Motor neuron (in vitro differentiated cells): ENCODE data around the gene CAPN11. TPM values are rescaled to one million over a fixed set of nuclear protein-coding genes. Genes with fewer than 3 reads are reported as not detected.

Experiments
- ATAC-seq, 8 experiments: fragments of 200-7000 bp; cut with Tn5 transposase; replicated peaks in 6 of 8; 2 replicates each; pipeline ENCODE4 v1.8.0; 2021; ENCODE audit warnings: mild to moderate bottlenecking in 8 of 8, moderate library complexity in 8 of 8
- H3K27ac ChIP-seq, 2 donors: fragments of 250-450 bp; sonication (Bioruptor Pico); 2 replicates each; pipeline ENCODE4 v1.9.0; 2021; ENCODE audit warnings: antibody characterized with exemption in 2 of 2, mild to moderate bottlenecking in 2 of 2, moderate library complexity in 1 of 2
- H3K4me1 ChIP-seq, 2 donors: fragments of 250-450 bp; sonication (Bioruptor Pico); replicated peaks in 1 of 2; 2 replicates each; pipeline ENCODE4 v1.6.1; 2021; ENCODE audit warnings: antibody characterized with exemption in 2 of 2, mild to moderate bottlenecking in 2 of 2, moderate library complexity in 1 of 2
- H3K4me3 ChIP-seq, 5 donors: fragments of 250-450 bp; sonication (Bioruptor Pico); 2 replicates each; pipeline ENCODE4 v1.9.0; 2021; ENCODE audit warnings: antibody characterized with exemption in 5 of 5, mild to moderate bottlenecking in 5 of 5, moderate library complexity in 4 of 5
- WGBS, 10 experiments: fragments of 450-650 bp; shearing (Covaris generic); methylation state at CpG; one replicate each; pipeline ENCODE4 v1.0.0; 2022; 5-methylcytosine and 5-hydroxymethylcytosine counted together
- in situ Hi-C, 9 experiments: fragments of 400-800 bp; cut with MboI; loops; one replicate each; pipeline ENCODE4 v1.15.0; 2021; ENCODE audit warnings: low sequenced_read_pairs in 9 of 9, low pct_unique_long_range_greater_than_20kb in 2 of 9; ENCODE audit not compliant: unreplicated experiment in 9 of 9
- total RNA-seq, 8 experiments: library from RNA; unstranded; fragments of 300-600 nt; gene quantifications; 2 replicates each; pipeline versions ENCODE4 v1.2.3 to v1.2.4, GENCODE V29; 2022

The CAPN11 gene
- total RNA-seq, 8 experiments from 2014 or later: 0.13 to 0.71 (median 0.20) TPM; not detected in 5

- Histone ChIP-seq H3K27ac (peak within 1 kb of the TSS in 1 of 2 donors; percentile 13), H3K4me1 (peaks cover 19 to 35% of the 10 kb centered on the region in 2 donors), H3K4me3 (no peak within 1 kb of the TSS)
- in situ Hi-C loops: no loop called here
- peak in 2 of 8 experiments; percentile 4 to 5 for ATAC-seq
- WGBS, 10 experiments: 0 to 80% (median 3%) methylated on average over 1 to 6 of the region's 7 CpGs; no CpG with 5 or more reads in 1 of the 10 experiments
Observed at GRCh38 chr6:44216677-44217331, 58.2 kb downstream of the CAPN11 start, which contains the start of gene MYMX. TSS of gene MYMX (plus strand) at chr6:44216926. CDS start at chr6:44217472, 546 bp downstream.

- in situ Hi-C loops: no loop called here
- Histone ChIP-seq H3K27ac (no peak overlapping the region), H3K4me1 (peaks cover 22 to 42% of the 10 kb centered on the region in 2 donors), H3K4me3 (no peak overlapping the region)
- no peak for ATAC-seq
- WGBS, 10 experiments: 13 to 90% (median 80%) methylated on average over 1 to 11 of the region's 16 CpGs; no CpG with 5 or more reads in 4 of the 10 experiments
Observed at GRCh38 chr6:44217332-44218143, 58.9 kb downstream of the CAPN11 start.

- Histone ChIP-seq H3K4me3 (peak overlapping the region; percentile 22 to 48 (median 36)), H3K27ac (peak overlapping the region; percentile 30 to 79), H3K4me1 (peaks cover 28 to 50% of the 10 kb centered on the region in 2 donors)
- in situ Hi-C loops: no loop called here
- 0 to 4% (median 0%) methylated on average over 1 to 5 of the region's 45 CpGs; no CpG with 5 or more reads in 7 of the 10 experiments for WGBS, 10 experiments
- ATAC-seq: peak; percentile 47 to 77 (median 73)
Observed at GRCh38 chr6:44219053-44219814, 60.6 kb downstream of the CAPN11 start.

GRCh38 chr6:44219815-44220784 is 61.5 kb downstream of the CAPN11 start:
- Histone ChIP-seq H3K4me1 (peaks cover 37 to 59% of the 10 kb centered on the region in 2 donors), H3K4me3 (peak overlapping the region; percentile 22 to 48 (median 36)), H3K27ac (peak overlapping the region; percentile 30 to 79)
- ATAC-seq: peak in 2 of 8 experiments; percentile 1 to 9
- in situ Hi-C loops: no loop called here
- 6 to 100% (median 82%) methylated on average over 2 to 13 of the region's 28 CpGs; no CpG with 5 or more reads in 1 of the 10 experiments for WGBS, 10 experiments

- in situ Hi-C loops: no loop called here
- Histone ChIP-seq H3K4me1 (peaks cover 45 to 67% of the 10 kb centered on the region in 2 donors), H3K4me3 (no peak overlapping the region), H3K27ac (no peak overlapping the region)
- 52 to 95% (median 89%) methylated on average over 1 to 4 of the region's 4 CpGs; no CpG with 5 or more reads in 5 of the 10 experiments for WGBS, 10 experiments
- no peak for ATAC-seq
Observed at GRCh38 chr6:44220913-44221290, 62.3 kb downstream of the CAPN11 start.

- WGBS, 10 experiments: 0 to 80% methylated on average over 1 of the region's 4 CpGs; no CpG with 5 or more reads in 8 of the 10 experiments
- Histone ChIP-seq H3K27ac (peak overlapping the region in 1 of 2 donors; percentile 71), H3K4me3 (peak overlapping the region in 2 of 5 donors; percentile 4 to 8), H3K4me1 (peaks cover 50 to 70% of the 10 kb centered on the region in 2 donors)
- in situ Hi-C loops: no loop called here
- peak; percentile 11 to 61 (median 38) for ATAC-seq
Observed at GRCh38 chr6:44221291-44221960, 62.8 kb downstream of the CAPN11 start.

- Histone ChIP-seq H3K4me1 (peaks cover 52 to 70% of the 10 kb centered on the region in 2 donors), H3K4me3 (peak overlapping the region in 1 of 5 donors; percentile 44), H3K27ac (peak overlapping the region in 1 of 2 donors; percentile 71)
- no peak for ATAC-seq
- WGBS, 10 experiments: 83% methylated on average over 1 of the region's 2 CpGs; no CpG with 5 or more reads in 9 of the 10 experiments
- in situ Hi-C loops: no loop called here
Observed at GRCh38 chr6:44221961-44222335, 63.3 kb downstream of the CAPN11 start.

GRCh38 chr6:44222486-44223318 is 64.1 kb downstream of the CAPN11 start:
- Histone ChIP-seq H3K27ac (peak overlapping the region; percentile 21 to 71), H3K4me3 (peak overlapping the region; percentile 35 to 67 (median 39)), H3K4me1 (peaks cover 60 to 71% of the 10 kb centered on the region in 2 donors)
- in situ Hi-C loops: no loop called here
- WGBS, 10 experiments: 0 to 38% (median 10%) methylated on average over 1 to 6 of the region's 26 CpGs; no CpG with 5 or more reads in 6 of the 10 experiments
- ATAC-seq: peak in 5 of 8 experiments; percentile 2 to 18 (median 7)

- Histone ChIP-seq H3K4me3 (peak within 1 kb of the TSS; percentile 35 to 67 (median 39)), H3K4me1 (peaks cover 62 to 72% of the 10 kb centered on the region in 2 donors), H3K27ac (peak within 1 kb of the TSS; percentile 21 to 71)
- ATAC-seq: peak; percentile 30 to 65 (median 57)
- 0% methylated on average over 1 of the region's 73 CpGs; no CpG with 5 or more reads in 8 of the 10 experiments for WGBS, 10 experiments
- in situ Hi-C loops: no loop called here
Observed at GRCh38 chr6:44223319-44224028, 64.9 kb downstream of the CAPN11 start, which contains the start of gene SLC29A1. TSS of gene SLC29A1 (plus strand) at chr6:44223595. CDS start at chr6:44227314, 3,719 bp downstream.
